ENCODE data around the gene CDC16.

The CDC16 gene

GRCh38 chr13:114282041-114282670, 47.5 kb downstream of the CDC16 start (continued):
- no peak for TF ChIP-seq ZSCAN5A (tag by site-specific recombination; IDR thresholded peaks at IDR 0.05)
- TF ChIP-seq ZNF510 (tag by site-specific recombination; IDR thresholded peaks at IDR 0.05; ENCODE audit: insufficient replicate concordance), result no peak
- TF ChIP-seq MEIS1 (CRISPR knock-in tag; IDR thresholded peaks at IDR 0.05; ENCODE audit: borderline replicate concordance), result no peak
- TF ChIP-seq ZNF155 (tag by site-specific recombination; IDR thresholded peaks at IDR 0.05), result no peak
- no peak for TF ChIP-seq ZFP69B (tag by site-specific recombination; IDR thresholded peaks at IDR 0.05)
- TF ChIP-seq ZNF433 (tag by site-specific recombination; IDR thresholded peaks at IDR 0.05; ENCODE audit: low read depth), result no peak
- no peak for TF ChIP-seq SETDB1 (IDR thresholded peaks at IDR 0.05; ENCODE audit: insufficient read length, low read length)
- no peak for TF ChIP-seq ZFP3 (tag by site-specific recombination; IDR thresholded peaks at IDR 0.05; ENCODE audit: low read depth)
- TF ChIP-seq ZNF274 (IDR thresholded peaks at IDR 0.05; ENCODE audit: low read length), result no peak
- no peak for TF ChIP-seq ZNF274 (tag by site-specific recombination; IDR thresholded peaks at IDR 0.05; ENCODE audit: borderline replicate concordance)
- no peak for TF ChIP-seq CTCF (tag by site-specific recombination; IDR thresholded peaks at IDR 0.05)
- no peak for TF ChIP-seq ZNF596 (tag by site-specific recombination; IDR thresholded peaks at IDR 0.05)
- TF ChIP-seq ZNF600 (tag by site-specific recombination; IDR thresholded peaks at IDR 0.05), result peak; percentile 55; the same call in 1 of the 2 replicates
- no peak for TF ChIP-seq ZNF837 (tag by site-specific recombination; IDR thresholded peaks at IDR 0.05)
- no peak for TF ChIP-seq ZNF664 (tag by site-specific recombination; IDR thresholded peaks at IDR 0.05)
- peak; percentile 72; the same call in 1 of the 2 replicates for TF ChIP-seq KLF9 (tag by site-specific recombination; IDR thresholded peaks at IDR 0.05; ENCODE audit: low read depth)
- no peak for TF ChIP-seq ZNF747 (tag by site-specific recombination; IDR thresholded peaks at IDR 0.05)
- no peak for TF ChIP-seq ZNF423 (tag by site-specific recombination; IDR thresholded peaks at IDR 0.05)
- no peak for TF ChIP-seq MZF1 (tag by site-specific recombination; IDR thresholded peaks at IDR 0.05; ENCODE audit: borderline replicate concordance)
- no peak for TF ChIP-seq ZFHX2 (tag by site-specific recombination; conservative IDR thresholded peaks at IDR 0.05)
- TF ChIP-seq SCRT1 (tag by site-specific recombination; IDR thresholded peaks at IDR 0.05; ENCODE audit: borderline replicate concordance), result no peak
- no peak for TF ChIP-seq ZNF324 (tag by site-specific recombination; IDR thresholded peaks at IDR 0.05)
- no peak for TF ChIP-seq ZBTB10 (tag by site-specific recombination; IDR thresholded peaks at IDR 0.05)
- TF ChIP-seq ZNF266 (tag by site-specific recombination; IDR thresholded peaks at IDR 0.05; ENCODE audit: low read depth), result no peak
- TF ChIP-seq OVOL3 (tag by site-specific recombination; IDR thresholded peaks at IDR 0.05), result no peak
- no peak for TF ChIP-seq ZNF280D (tag by site-specific recombination; IDR thresholded peaks at IDR 0.05)
- TF ChIP-seq ZNF555 (tag by site-specific recombination; conservative IDR thresholded peaks at IDR 0.05), result no peak
- no peak for TF ChIP-seq ZNF560 (tag by site-specific recombination; IDR thresholded peaks at IDR 0.05; ENCODE audit: borderline replicate concordance)
- TF ChIP-seq ZNF148 (tag by site-specific recombination; IDR thresholded peaks at IDR 0.05; ENCODE audit: borderline replicate concordance), result no peak
- no peak for TF ChIP-seq ZNF174 (tag by site-specific recombination; IDR thresholded peaks at IDR 0.05)
